T-helper 1 cell (primary cell): ENCODE measurements around the gene RBKS.
"Not testable (repeated sequence)": the region's sequence is repeated elsewhere in the genome, so short reads cannot be mapped to it uniquely, and the experiment has no call there.

Experiments
- DNase-seq, 5 donors: peaks; one replicate each; pipeline ENCODE4 v3.0.0-alpha.2; 2012 to 2020

The RBKS gene

GRCh38 chr2:27796791-27797765 is 93.1 kb downstream of the RBKS start:
- no peak for DNase-seq

GRCh38 chr2:27795868-27796277 is 94.3 kb downstream of the RBKS start:
- no peak for DNase-seq

- DNase-seq = no peak
These were observed 94.9 kb downstream of the RBKS start for GRCh38 chr2:27795093-27795834.

- DNase-seq = no peak
These were observed 97.4 kb downstream of the RBKS start for GRCh38 chr2:27792759-27793158.

- DNase-seq = no peak
These were observed 99.4 kb downstream of the RBKS start for GRCh38 chr2:27790796-27791195.

GRCh38 chr2:27782701-27783100 is 107.5 kb downstream of the RBKS start:
- DNase-seq = no peak

GRCh38 chr2:27781496-27781895 is 108.7 kb downstream of the RBKS start:
- no peak for DNase-seq

GRCh38 chr2:27779417-27780055 is 110.7 kb downstream of the RBKS start:
- no peak for DNase-seq

GRCh38 chr2:27776696-27777095 is 113.5 kb downstream of the RBKS start:
- no peak for DNase-seq

- DNase-seq = no peak
These were observed 114.1 kb downstream of the RBKS start for GRCh38 chr2:27776097-27776496.

- DNase-seq = no peak
These were observed 116.2 kb downstream of the RBKS start for GRCh38 chr2:27773959-27774358.

- no peak for DNase-seq
These were observed 117.4 kb downstream of the RBKS start for GRCh38 chr2:27772804-27773203.

- peak; percentile 83 to 91 (median 89) for DNase-seq
These were observed 118.4 kb downstream of the RBKS start, which contains the start of gene MRPL33 for GRCh38 chr2:27771548-27772335. TSS of gene MRPL33 (plus strand) at chr2:27771719. CDS start at chr2:27771778, 59 bp downstream.

- DNase-seq = no peak
These were observed 119.0 kb downstream of the RBKS start for GRCh38 chr2:27771202-27771547.

GRCh38 chr2:27766287-27766661 is 123.9 kb downstream of the RBKS start:
- DNase-seq = no peak

- DNase-seq = peak in 4 of 5 donors; percentile 13 to 45 (median 42)
These were observed 124.4 kb downstream of the RBKS start for GRCh38 chr2:27765621-27766286.

GRCh38 chr2:27764526-27764925 is 125.7 kb downstream of the RBKS start:
- DNase-seq = not testable (repeated sequence)

- DNase-seq = no peak
These were observed 126.3 kb downstream of the RBKS start for GRCh38 chr2:27763907-27764267.

GRCh38 chr2:27762951-27763906 is 127.0 kb downstream of the RBKS start:
- no peak for DNase-seq
